ENCODE data around the gene N4BP3.

Gene N4BP3

GRCh38 chr5:178136990-178137389 is 23.7 kb downstream of the N4BP3 start:
- Histone ChIP-seq H3K9me3 (ENCODE audit: insufficient read depth, low read depth, low read length) (no peaks in the 10 kb centered on the region), H3K4me1 (ENCODE audit: insufficient read depth, low read length) (no peaks in the 10 kb centered on the region), H3K9ac (ENCODE audit: low read depth, low read length) (no peak overlapping the region), H3K27ac (ENCODE audit: low read depth, low read length) (no peak overlapping the region), H3K4me3 (ENCODE audit: low read length) (no peak overlapping the region), H3K36me3 (ENCODE audit: insufficient read depth, low read length) (peaks cover 78% of the 10 kb centered on the region), H3K27me3 (ENCODE audit: insufficient read depth, low read length) (no peaks in the 10 kb centered on the region)
- 91% methylated on average over 10 of the region's 10 CpGs for WGBS

GRCh38 chr5:178137991-178138390 is 24.7 kb downstream of the N4BP3 start:
- 96% methylated on average over 12 of the region's 12 CpGs for WGBS
- no peaks in the 10 kb centered on the region for H3K27me3 ChIP-seq (ENCODE audit: insufficient read depth, low read length)
- no peaks in the 10 kb centered on the region for H3K4me1 ChIP-seq (ENCODE audit: insufficient read depth, low read length)
- no peak overlapping the region for H3K27ac ChIP-seq (ENCODE audit: low read depth, low read length)
- no peaks in the 10 kb centered on the region for H3K9me3 ChIP-seq (ENCODE audit: insufficient read depth, low read depth, low read length)
- H3K9ac ChIP-seq (ENCODE audit: low read depth, low read length), result no peak overlapping the region
- no peak overlapping the region for H3K4me3 ChIP-seq (ENCODE audit: low read length)
- peaks cover 88% of the 10 kb centered on the region for H3K36me3 ChIP-seq (ENCODE audit: insufficient read depth, low read length)

- no peak overlapping the region for H3K27ac ChIP-seq (ENCODE audit: low read depth, low read length)
- H3K9ac ChIP-seq (ENCODE audit: low read depth, low read length), result no peak overlapping the region
- peaks cover 95% of the 10 kb centered on the region for H3K36me3 ChIP-seq (ENCODE audit: insufficient read depth, low read length)
- WGBS, result 93% methylated on average over 4 of the region's 4 CpGs
- no peaks in the 10 kb centered on the region for H3K4me1 ChIP-seq (ENCODE audit: insufficient read depth, low read length)
- no peak overlapping the region for H3K4me3 ChIP-seq (ENCODE audit: low read length)
- no peaks in the 10 kb centered on the region for H3K9me3 ChIP-seq (ENCODE audit: insufficient read depth, low read depth, low read length)
- H3K27me3 ChIP-seq (ENCODE audit: insufficient read depth, low read length), result no peaks in the 10 kb centered on the region
Measured at GRCh38 chr5:178141550-178141949, 28.2 kb downstream of the N4BP3 start.

- Histone ChIP-seq H3K4me1 (ENCODE audit: insufficient read depth, low read length) (no peaks in the 10 kb centered on the region), H3K9me3 (ENCODE audit: insufficient read depth, low read depth, low read length) (no peaks in the 10 kb centered on the region), H3K9ac (ENCODE audit: low read depth, low read length) (no peak overlapping the region), H3K27me3 (ENCODE audit: insufficient read depth, low read length) (no peaks in the 10 kb centered on the region), H3K4me3 (ENCODE audit: low read length) (no peak overlapping the region), H3K36me3 (ENCODE audit: insufficient read depth, low read length) (peaks cover 96% of the 10 kb centered on the region), H3K27ac (ENCODE audit: low read depth, low read length) (no peak overlapping the region)
- WGBS, result 96% methylated on average over 20 of the region's 20 CpGs
Measured at GRCh38 chr5:178142642-178143041, 29.3 kb downstream of the N4BP3 start.

GRCh38 chr5:178143246-178143645 is 29.9 kb downstream of the N4BP3 start:
- Histone ChIP-seq H3K4me3 (ENCODE audit: low read length) (no peak overlapping the region), H3K9ac (ENCODE audit: low read depth, low read length) (no peak overlapping the region), H3K36me3 (ENCODE audit: insufficient read depth, low read length) (peaks cover 96% of the 10 kb centered on the region), H3K4me1 (ENCODE audit: insufficient read depth, low read length) (no peaks in the 10 kb centered on the region), H3K27ac (ENCODE audit: low read depth, low read length) (no peak overlapping the region), H3K27me3 (ENCODE audit: insufficient read depth, low read length) (no peaks in the 10 kb centered on the region), H3K9me3 (ENCODE audit: insufficient read depth, low read depth, low read length) (no peaks in the 10 kb centered on the region)
- WGBS, result 96% methylated on average over 6 of the region's 6 CpGs

- Histone ChIP-seq H3K27me3 (ENCODE audit: insufficient read depth, low read length) (no peaks in the 10 kb centered on the region), H3K9me3 (ENCODE audit: insufficient read depth, low read depth, low read length) (no peaks in the 10 kb centered on the region), H3K9ac (ENCODE audit: low read depth, low read length) (no peak overlapping the region), H3K27ac (ENCODE audit: low read depth, low read length) (no peak overlapping the region), H3K4me1 (ENCODE audit: insufficient read depth, low read length) (no peaks in the 10 kb centered on the region), H3K36me3 (ENCODE audit: insufficient read depth, low read length) (peaks cover 96% of the 10 kb centered on the region), H3K4me3 (ENCODE audit: low read length) (no peak overlapping the region)
- 94% methylated on average over 10 of the region's 10 CpGs for WGBS
Measured at GRCh38 chr5:178143901-178144300, 30.6 kb downstream of the N4BP3 start.

- H3K4me3 ChIP-seq (ENCODE audit: low read length), result no peak overlapping the region
- H3K27me3 ChIP-seq (ENCODE audit: insufficient read depth, low read length), result no peaks in the 10 kb centered on the region
- no peaks in the 10 kb centered on the region for H3K9me3 ChIP-seq (ENCODE audit: insufficient read depth, low read depth, low read length)
- no peak overlapping the region for H3K27ac ChIP-seq (ENCODE audit: low read depth, low read length)
- no peaks in the 10 kb centered on the region for H3K4me1 ChIP-seq (ENCODE audit: insufficient read depth, low read length)
- WGBS, result 71% methylated on average over 13 of the region's 14 CpGs
- no peak overlapping the region for H3K9ac ChIP-seq (ENCODE audit: low read depth, low read length)
- H3K36me3 ChIP-seq (ENCODE audit: insufficient read depth, low read length), result peaks cover 98% of the 10 kb centered on the region
Measured at GRCh38 chr5:178145965-178146820, 32.9 kb downstream of the N4BP3 start.

- H3K9ac ChIP-seq (ENCODE audit: low read depth, low read length), result no peak overlapping the region
- peaks cover 96% of the 10 kb centered on the region for H3K36me3 ChIP-seq (ENCODE audit: insufficient read depth, low read length)
- H3K4me3 ChIP-seq (ENCODE audit: low read length), result no peak overlapping the region
- no peaks in the 10 kb centered on the region for H3K4me1 ChIP-seq (ENCODE audit: insufficient read depth, low read length)
- no peaks in the 10 kb centered on the region for H3K27me3 ChIP-seq (ENCODE audit: insufficient read depth, low read length)
- no peaks in the 10 kb centered on the region for H3K9me3 ChIP-seq (ENCODE audit: insufficient read depth, low read depth, low read length)
- WGBS, result 89% methylated on average over 15 of the region's 15 CpGs
- H3K27ac ChIP-seq (ENCODE audit: low read depth, low read length), result no peak overlapping the region
Measured at GRCh38 chr5:178147406-178147805, 34.1 kb downstream of the N4BP3 start.

GRCh38 chr5:178149199-178149932 is 36.0 kb downstream of the N4BP3 start:
- H3K36me3 ChIP-seq (ENCODE audit: insufficient read depth, low read length), result peaks cover 80% of the 10 kb centered on the region
- H3K27ac ChIP-seq (ENCODE audit: low read depth, low read length), result no peak overlapping the region
- H3K9me3 ChIP-seq (ENCODE audit: insufficient read depth, low read depth, low read length), result no peaks in the 10 kb centered on the region
- WGBS, result 93% methylated on average over 11 of the region's 11 CpGs
- no peaks in the 10 kb centered on the region for H3K27me3 ChIP-seq (ENCODE audit: insufficient read depth, low read length)
- no peaks in the 10 kb centered on the region for H3K4me1 ChIP-seq (ENCODE audit: insufficient read depth, low read length)
- no peak overlapping the region for H3K4me3 ChIP-seq (ENCODE audit: low read length)
- H3K9ac ChIP-seq (ENCODE audit: low read depth, low read length), result no peak overlapping the region

- Histone ChIP-seq H3K27ac (ENCODE audit: low read depth, low read length) (no peak overlapping the region), H3K9me3 (ENCODE audit: insufficient read depth, low read depth, low read length) (no peaks in the 10 kb centered on the region), H3K9ac (ENCODE audit: low read depth, low read length) (no peak overlapping the region), H3K4me3 (ENCODE audit: low read length) (no peak overlapping the region), H3K4me1 (ENCODE audit: insufficient read depth, low read length) (no peaks in the 10 kb centered on the region), H3K36me3 (ENCODE audit: insufficient read depth, low read length) (peaks cover 64% of the 10 kb centered on the region), H3K27me3 (ENCODE audit: insufficient read depth, low read length) (no peaks in the 10 kb centered on the region)
- 85% methylated on average over 11 of the region's 11 CpGs for WGBS
Measured at GRCh38 chr5:178150977-178151734, 37.8 kb downstream of the N4BP3 start.
